ENCODE results near the gene SLC18A2. TPM values are rescaled to one million over a fixed set of nuclear protein-coding genes. Genes with fewer than 3 reads are reported as not detected.

The SLC18A2 gene
- total RNA-seq, 5 donors from 2014 or later (not counting 1 experiment from before 2014, with no cell fraction given), result 0.18 to 2.9 (median 1.0) TPM

GRCh38 chr10:117272195-117273076 lies 31.5 kb downstream of the SLC18A2 start:
- WGBS (ENCODE audit: insufficient coverage), result 83% methylated on average over 4 of the region's 13 CpGs
- Mint-ChIP-seq H3K4me3 (no peak overlapping the region), H3K36me3 (no peaks in the 10 kb centered on the region), H3K27me3 (no peaks in the 10 kb centered on the region), H3K9me3 (no peaks in the 10 kb centered on the region), H3K27ac (no peak overlapping the region), H3K4me1 (no peaks in the 10 kb centered on the region)
- no peaks in the 10 kb centered on the region for H3K9me3 ChIP-seq
- ChIA-PET CTCF (no interaction called here), POLR2A (no interaction called here)
- no peak overlapping the region for H3K4me3 ChIP-seq (ENCODE audit: control insufficient read depth in 1 of 2, extremely low read depth in 1 of 2, low read length in 1 of 2)
- no peak for ATAC-seq (replicated peaks in 1 of 4)
- peak in 6 of 35 experiments; percentile 6 to 23 (median 16) for DNase-seq
- H3K27ac ChIP-seq (ENCODE audit: low read length), result no peak overlapping the region
- peaks cover 0 to 10% of the 10 kb centered on the region in 2 donors for H3K36me3 ChIP-seq (ENCODE audit: control insufficient read depth in 2 of 2, extremely low read depth in 1 of 2, insufficient read depth in 1 of 2, low read length in 1 of 2)
- no peaks in the 10 kb centered on the region for H3K27me3 ChIP-seq (replicated peaks in 1 of 2; ENCODE audit: control insufficient read depth in 2 of 2, extremely low read depth in 1 of 2, insufficient read depth in 2 of 2, low read length in 1 of 2)
- H3K4me1 ChIP-seq (ENCODE audit: control insufficient read depth in 1 of 2, extremely low read depth in 1 of 2, insufficient read depth in 2 of 2, low read length in 2 of 2), result no peaks in the 10 kb centered on the region

DNA sequence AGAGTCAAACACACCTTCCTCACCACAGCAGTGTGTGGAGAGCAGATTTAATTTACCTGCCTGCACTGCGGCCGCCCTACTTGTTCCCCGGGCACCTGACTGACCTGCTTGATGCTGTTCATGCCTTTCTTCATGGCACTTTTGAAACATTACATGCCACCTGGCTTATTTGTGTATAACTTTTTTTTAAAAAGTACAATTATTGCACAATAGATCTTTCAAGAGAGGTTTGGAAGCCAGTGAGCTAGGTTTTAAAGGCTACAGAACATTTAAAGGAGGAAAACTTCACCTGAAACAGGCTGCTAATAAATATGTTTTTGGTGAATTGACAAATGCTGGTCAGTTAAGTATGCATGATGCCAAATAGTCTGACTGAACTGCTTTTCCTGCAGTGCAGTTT lies 33.1 kb downstream of the SLC18A2 start:
- Mint-ChIP-seq H3K4me3 (no peak overlapping the region), H3K4me1 (no peaks in the 10 kb centered on the region), H3K27me3 (no peaks in the 10 kb centered on the region), H3K36me3 (no peaks in the 10 kb centered on the region), H3K27ac (no peak overlapping the region), H3K9me3 (no peaks in the 10 kb centered on the region)
- H3K27ac ChIP-seq (ENCODE audit: low read length), result no peak overlapping the region
- no peaks in the 10 kb centered on the region for H3K4me1 ChIP-seq (ENCODE audit: control insufficient read depth in 1 of 2, extremely low read depth in 1 of 2, insufficient read depth in 2 of 2, low read length in 2 of 2)
- no peak for ATAC-seq (replicated peaks in 1 of 4)
- H3K4me3 ChIP-seq (ENCODE audit: control insufficient read depth in 1 of 2, extremely low read depth in 1 of 2, low read length in 1 of 2), result no peak overlapping the region
- H3K9me3 ChIP-seq, result no peaks in the 10 kb centered on the region
- POLR2A ChIA-PET, result no interaction called here
- H3K27me3 ChIP-seq (replicated peaks in 1 of 2; ENCODE audit: control insufficient read depth in 2 of 2, extremely low read depth in 1 of 2, insufficient read depth in 2 of 2, low read length in 1 of 2), result no peaks in the 10 kb centered on the region
- no peak for DNase-seq
- CTCF ChIA-PET, result no interaction called here
- WGBS (ENCODE audit: insufficient coverage), result no CpG with 5 or more reads among the region's 3 CpGs
- H3K36me3 ChIP-seq (ENCODE audit: control insufficient read depth in 2 of 2, extremely low read depth in 1 of 2, insufficient read depth in 1 of 2, low read length in 1 of 2), result peaks cover 0 to 6% of the 10 kb centered on the region in 2 donors

DNA sequence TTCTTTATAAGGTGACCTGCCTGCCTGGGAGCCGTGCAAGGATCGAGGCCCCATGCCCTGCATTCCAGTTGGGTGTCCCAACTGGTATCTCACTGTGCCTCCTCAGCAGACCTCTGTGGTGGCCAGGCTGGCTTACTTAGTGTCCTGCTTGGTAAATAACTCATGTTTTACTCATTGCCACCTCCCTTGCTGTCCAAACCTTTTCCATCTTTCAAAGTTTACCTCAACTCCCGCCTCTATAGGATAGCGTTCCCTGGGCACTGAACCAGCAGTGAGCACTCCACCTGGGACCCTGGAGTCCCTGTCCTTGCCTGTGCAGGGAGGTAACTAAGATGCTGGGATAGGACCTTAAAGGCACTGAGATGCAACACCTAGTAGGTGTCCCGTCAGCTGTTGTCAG lies 33.6 kb downstream of the SLC18A2 start:
- ChIA-PET POLR2A (no interaction called here), CTCF (no interaction called here)
- no peaks in the 10 kb centered on the region for H3K4me1 Mint-ChIP-seq
- no peaks in the 10 kb centered on the region for H3K4me1 ChIP-seq (ENCODE audit: control insufficient read depth in 1 of 2, extremely low read depth in 1 of 2, insufficient read depth in 2 of 2, low read length in 2 of 2)
- H3K4me3 ChIP-seq (ENCODE audit: control insufficient read depth in 1 of 2, extremely low read depth in 1 of 2, low read length in 1 of 2), result no peak overlapping the region
- no peak overlapping the region for H3K27ac ChIP-seq (ENCODE audit: low read length)
- no peaks in the 10 kb centered on the region for H3K9me3 ChIP-seq
- DNase-seq (no peak), ATAC-seq (replicated peaks in 1 of 4) (no peak)
- H3K9me3 Mint-ChIP-seq, result no peaks in the 10 kb centered on the region
- no peaks in the 10 kb centered on the region for H3K27me3 Mint-ChIP-seq
- H3K36me3 Mint-ChIP-seq, result no peaks in the 10 kb centered on the region
- no peak overlapping the region for H3K27ac Mint-ChIP-seq
- 100% methylated on average over 3 of the region's 5 CpGs for WGBS (ENCODE audit: insufficient coverage)
- H3K27me3 ChIP-seq (replicated peaks in 1 of 2; ENCODE audit: control insufficient read depth in 2 of 2, extremely low read depth in 1 of 2, insufficient read depth in 2 of 2, low read length in 1 of 2), result no peaks in the 10 kb centered on the region
- H3K36me3 ChIP-seq (ENCODE audit: control insufficient read depth in 2 of 2, extremely low read depth in 1 of 2, insufficient read depth in 1 of 2, low read length in 1 of 2), result peaks cover 0 to 6% of the 10 kb centered on the region in 2 donors
- H3K4me3 Mint-ChIP-seq, result no peak overlapping the region

DNA sequence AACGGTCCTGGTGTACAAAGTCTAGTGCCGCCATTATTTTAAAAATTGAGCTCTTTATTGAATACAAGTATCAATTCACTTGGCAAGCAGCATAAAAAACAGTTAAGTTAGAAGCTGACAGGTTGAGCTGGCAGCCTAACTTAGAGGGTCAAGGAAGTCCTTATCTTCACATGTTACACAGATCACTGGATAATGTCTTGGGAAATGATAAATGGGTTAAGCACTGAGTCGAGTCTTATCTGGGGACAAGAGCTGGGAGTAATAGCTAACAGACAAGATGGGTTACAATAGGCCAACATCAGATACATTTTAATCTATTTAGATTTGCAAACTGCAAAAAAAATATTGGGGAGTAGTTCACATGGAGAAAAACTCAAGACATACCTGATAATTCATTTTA lies 34.2 kb downstream of the SLC18A2 start:
- no peak for ATAC-seq (replicated peaks in 1 of 4)
- Histone ChIP-seq H3K4me3 (ENCODE audit: control insufficient read depth in 1 of 2, extremely low read depth in 1 of 2, low read length in 1 of 2) (no peak overlapping the region), H3K27ac (ENCODE audit: low read length) (no peak overlapping the region), H3K27me3 (replicated peaks in 1 of 2; ENCODE audit: control insufficient read depth in 2 of 2, extremely low read depth in 1 of 2, insufficient read depth in 2 of 2, low read length in 1 of 2) (no peaks in the 10 kb centered on the region), H3K9me3 (no peaks in the 10 kb centered on the region), H3K36me3 (ENCODE audit: control insufficient read depth in 2 of 2, extremely low read depth in 1 of 2, insufficient read depth in 1 of 2, low read length in 1 of 2) (peaks cover 0 to 6% of the 10 kb centered on the region in 2 donors), H3K4me1 (ENCODE audit: control insufficient read depth in 1 of 2, extremely low read depth in 1 of 2, insufficient read depth in 2 of 2, low read length in 2 of 2) (no peaks in the 10 kb centered on the region)
- Mint-ChIP-seq H3K27ac (no peak overlapping the region), H3K4me1 (no peaks in the 10 kb centered on the region), H3K4me3 (no peak overlapping the region), H3K27me3 (no peaks in the 10 kb centered on the region), H3K36me3 (no peaks in the 10 kb centered on the region), H3K9me3 (no peaks in the 10 kb centered on the region)
- DNase-seq, result no peak
- WGBS (ENCODE audit: insufficient coverage), result no CpG with 5 or more reads among the region's 3 CpGs
- CTCF ChIA-PET, result no interaction called here
- POLR2A ChIA-PET, result no interaction called here

- H3K4me3 ChIP-seq (ENCODE audit: control insufficient read depth in 1 of 2, extremely low read depth in 1 of 2, low read length in 1 of 2), result no peak overlapping the region
- no peak for DNase-seq
- H3K4me1 Mint-ChIP-seq, result no peaks in the 10 kb centered on the region
- no peak overlapping the region for H3K27ac Mint-ChIP-seq
- H3K4me3 Mint-ChIP-seq, result no peak overlapping the region
- H3K36me3 Mint-ChIP-seq, result peaks cover 3% of the 10 kb centered on the region
- no peak for ATAC-seq (replicated peaks in 1 of 4)
- no peaks in the 10 kb centered on the region for H3K9me3 Mint-ChIP-seq
- no peaks in the 10 kb centered on the region for H3K36me3 ChIP-seq (ENCODE audit: control insufficient read depth in 2 of 2, extremely low read depth in 1 of 2, insufficient read depth in 1 of 2, low read length in 1 of 2)
- POLR2A ChIA-PET, result no interaction called here
- no peak overlapping the region for H3K27ac ChIP-seq (ENCODE audit: low read length)
- no peaks in the 10 kb centered on the region for H3K4me1 ChIP-seq (ENCODE audit: control insufficient read depth in 1 of 2, extremely low read depth in 1 of 2, insufficient read depth in 2 of 2, low read length in 2 of 2)
- CTCF ChIA-PET, result no interaction called here
- no CpG with 5 or more reads among the region's 2 CpGs for WGBS (ENCODE audit: insufficient coverage)
- H3K9me3 ChIP-seq, result no peaks in the 10 kb centered on the region
- H3K27me3 Mint-ChIP-seq, result no peaks in the 10 kb centered on the region
- H3K27me3 ChIP-seq (replicated peaks in 1 of 2; ENCODE audit: control insufficient read depth in 2 of 2, extremely low read depth in 1 of 2, insufficient read depth in 2 of 2, low read length in 1 of 2), result no peaks in the 10 kb centered on the region
Measured at GRCh38 chr10:117277675-117278074, 36.8 kb downstream of the SLC18A2 start.

GRCh38 chr10:117284716-117285494 lies 44.0 kb downstream of the SLC18A2 start:
- Mint-ChIP-seq H3K4me3 (no peak overlapping the region), H3K27me3 (no peaks in the 10 kb centered on the region), H3K9me3 (no peaks in the 10 kb centered on the region), H3K36me3 (peaks cover 33% of the 10 kb centered on the region), H3K4me1 (peaks cover 0 to 3% (median 0%) of the 10 kb centered on the region in 3 donors), H3K27ac (peak overlapping the region in 1 of 2 donors; percentile 25)
- Histone ChIP-seq H3K4me1 (ENCODE audit: control insufficient read depth in 1 of 2, extremely low read depth in 1 of 2, insufficient read depth in 2 of 2, low read length in 2 of 2) (peaks cover 0 to 10% of the 10 kb centered on the region in 2 experiments), H3K36me3 (ENCODE audit: control insufficient read depth in 2 of 2, extremely low read depth in 1 of 2, insufficient read depth in 1 of 2, low read length in 1 of 2) (peaks cover 0 to 31% of the 10 kb centered on the region in 2 donors), H3K27ac (ENCODE audit: low read length) (no peak overlapping the region), H3K4me3 (ENCODE audit: control insufficient read depth in 1 of 2, extremely low read depth in 1 of 2, low read length in 1 of 2) (no peak overlapping the region), H3K27me3 (replicated peaks in 1 of 2; ENCODE audit: control insufficient read depth in 2 of 2, extremely low read depth in 1 of 2, insufficient read depth in 2 of 2, low read length in 1 of 2) (no peaks in the 10 kb centered on the region), H3K9me3 (no peaks in the 10 kb centered on the region)
- 42% methylated on average over 8 of the region's 12 CpGs for WGBS (ENCODE audit: insufficient coverage)
- CTCF ChIA-PET, result no interaction called here
- no peak for DNase-seq
- no peak for ATAC-seq (replicated peaks in 1 of 4)
- POLR2A ChIA-PET, result no interaction called here
